Stimulated activated CD4-positive, alpha-beta T cell treated with anti-CD3 and anti-CD28 coated beads, TNF-alpha, amount 100 ng/mL, for 48 hours (primary cell): ENCODE data around the gene FAM124A.

Experiments used
- DNase-seq, 3 donors: peaks; one replicate each; pipeline ENCODE4 v3.0.0-alpha.2; 2020; ENCODE audit warnings: low read depth in 3 of 3

The FAM124A gene

DNA sequence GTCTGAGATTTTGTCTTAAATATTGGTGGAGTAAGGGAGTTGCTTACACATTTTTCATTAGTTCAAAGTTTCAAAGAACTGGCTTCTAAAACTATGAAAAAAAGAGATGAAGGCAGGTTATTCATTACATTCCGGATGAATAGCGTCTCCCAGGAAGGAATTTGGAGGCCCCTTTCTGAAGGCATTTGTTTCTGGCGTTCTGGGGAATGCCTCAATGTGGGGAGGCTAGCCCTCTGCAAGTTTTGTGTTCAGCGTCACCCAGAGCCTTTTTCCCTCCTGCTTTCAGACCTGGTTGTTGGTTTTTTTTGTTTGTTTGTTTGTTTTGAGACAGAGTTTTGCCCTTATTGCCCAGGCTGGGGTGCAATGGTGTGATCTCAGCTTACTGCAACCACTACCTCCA lies 21.0 kb downstream of the FAM124A start:
- no peak for DNase-seq

DNA sequence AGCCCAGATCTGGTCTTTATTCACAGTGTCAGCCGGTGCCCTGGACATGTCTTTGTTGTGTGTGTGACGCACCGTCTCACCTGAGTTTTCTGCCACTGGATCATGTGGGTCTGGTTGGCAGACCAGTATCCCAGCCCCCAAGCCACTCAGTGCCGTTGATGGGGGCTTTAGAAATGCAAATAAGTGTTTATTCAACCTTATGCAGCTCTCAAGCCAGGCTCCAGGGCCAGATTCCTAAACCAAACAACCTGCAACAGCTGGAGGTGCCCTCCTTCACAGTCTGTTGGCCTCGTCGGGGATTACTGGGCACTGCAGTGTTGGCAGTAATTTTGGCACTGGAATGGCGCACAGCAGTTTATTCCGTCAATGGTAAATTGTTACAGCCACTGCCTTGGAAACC lies 21.6 kb downstream of the FAM124A start:
- DNase-seq: no peak

DNA sequence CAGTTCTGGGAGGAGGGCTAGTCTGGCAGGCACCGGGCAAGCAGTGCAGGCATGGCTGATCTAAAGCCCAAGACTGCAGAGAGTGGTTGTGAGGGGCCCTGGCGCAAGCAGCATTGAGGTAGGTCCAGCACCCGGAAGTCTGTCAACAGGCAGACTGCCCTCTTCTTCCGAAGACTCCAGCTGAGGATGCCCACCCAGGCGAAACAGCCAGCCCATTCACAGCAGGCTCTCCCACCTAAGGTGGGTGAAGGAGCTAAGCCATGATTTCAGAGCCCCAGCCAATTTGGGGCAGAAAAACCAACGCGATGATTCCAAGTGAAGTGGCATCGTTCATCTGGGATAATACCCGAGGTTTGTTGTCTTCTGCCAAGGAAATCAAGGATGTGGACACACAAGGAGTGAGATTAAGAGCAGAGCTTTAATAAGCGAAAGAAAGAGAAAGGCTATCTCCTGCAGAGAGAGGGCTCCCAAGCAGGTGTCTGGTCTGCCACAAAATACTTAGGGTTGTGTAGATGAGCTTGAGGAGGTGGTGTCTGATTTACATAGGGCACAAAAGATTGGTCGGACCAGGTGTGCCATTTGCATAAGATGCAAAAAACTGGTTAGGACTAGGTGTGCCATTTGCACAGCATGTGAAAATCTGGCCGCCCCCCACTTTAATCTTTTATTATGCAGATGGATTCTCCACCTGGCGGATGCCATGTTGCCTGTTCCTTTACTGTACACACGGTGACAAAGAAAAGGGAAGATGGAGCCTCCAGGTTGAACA lies 22.6 kb downstream of the FAM124A start:
- DNase-seq: no peak

DNA sequence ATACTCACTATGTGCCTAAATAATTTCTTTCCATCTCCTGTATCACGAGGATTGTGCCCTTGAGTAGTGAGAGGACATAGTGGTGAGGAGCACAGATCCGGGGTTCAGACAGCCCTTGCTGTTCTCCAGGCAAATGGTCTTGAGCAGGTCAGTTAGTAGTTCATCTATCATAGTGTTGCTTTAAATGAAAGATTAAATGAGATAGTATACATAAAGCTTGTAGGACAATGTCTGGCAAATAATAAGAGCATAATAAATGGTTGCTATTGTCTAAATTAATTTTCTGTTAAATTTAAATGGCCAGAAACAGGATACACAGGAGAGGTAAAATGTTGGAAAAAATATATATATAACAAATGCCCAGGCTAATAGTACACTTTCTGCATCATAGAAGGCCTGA lies 23.4 kb downstream of the FAM124A start:
- DNase-seq: no peak

DNA sequence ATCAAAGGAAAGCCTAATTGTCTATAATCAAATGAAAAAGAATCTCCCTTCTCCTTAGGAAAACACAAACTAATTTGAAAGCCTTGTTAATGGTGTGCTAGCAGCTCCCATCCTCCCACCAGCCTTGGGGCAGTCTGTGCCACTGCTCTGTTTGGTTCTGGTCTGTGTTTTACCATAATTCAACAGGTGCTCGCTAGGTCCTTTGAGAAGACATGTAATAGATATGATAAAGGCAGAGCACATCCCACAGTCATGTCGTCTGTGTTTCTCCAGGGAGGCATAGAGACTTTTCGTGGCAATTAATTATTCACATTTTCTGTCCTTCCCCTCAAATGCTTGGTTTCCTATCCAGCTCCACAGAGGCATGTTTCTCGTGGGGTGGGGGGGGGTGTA lies 23.8 kb downstream of the FAM124A start:
- DNase-seq: no peak

DNA sequence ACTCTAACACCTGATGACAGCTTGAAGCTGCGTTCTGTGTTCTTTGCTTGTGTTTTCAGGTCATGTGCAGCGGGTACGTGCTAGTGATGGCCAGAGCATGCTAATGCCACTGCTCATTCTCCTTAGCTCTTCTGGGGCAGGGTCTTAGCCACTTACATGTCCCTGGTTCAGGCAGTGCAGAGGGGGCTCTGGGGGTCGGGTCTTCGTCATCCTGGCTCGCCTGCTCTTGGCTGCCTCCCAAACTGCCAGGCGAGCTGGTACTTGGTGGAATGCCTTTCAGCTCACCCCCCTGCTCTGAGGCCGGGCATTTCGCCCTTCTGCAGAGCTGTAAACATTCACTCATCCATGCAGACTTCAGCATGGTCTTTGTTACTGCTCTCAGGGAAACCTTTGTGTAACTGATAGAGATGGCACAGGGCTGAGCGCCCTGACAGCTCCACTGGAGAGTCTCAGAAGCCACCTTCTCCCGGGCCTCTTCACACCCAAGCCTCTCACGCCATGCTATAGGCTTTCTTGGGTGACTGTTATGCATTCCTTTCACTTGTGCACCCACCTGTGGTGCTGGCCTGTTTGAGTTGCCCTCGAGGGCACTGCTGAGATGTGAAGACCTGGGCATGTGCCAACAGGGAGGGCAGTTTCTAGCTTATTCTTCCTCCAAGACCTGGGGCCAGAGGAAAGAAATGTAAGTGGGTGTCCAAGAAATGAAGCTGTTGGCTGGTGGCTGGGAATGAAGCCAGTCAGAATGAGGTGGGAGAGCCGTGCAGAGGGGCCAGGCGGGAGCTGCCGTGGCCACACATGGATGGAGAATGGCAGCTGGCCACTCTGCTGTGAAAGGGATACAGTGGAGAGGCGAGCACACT lies 24.4 kb downstream of the FAM124A start:
- no peak for DNase-seq

DNA sequence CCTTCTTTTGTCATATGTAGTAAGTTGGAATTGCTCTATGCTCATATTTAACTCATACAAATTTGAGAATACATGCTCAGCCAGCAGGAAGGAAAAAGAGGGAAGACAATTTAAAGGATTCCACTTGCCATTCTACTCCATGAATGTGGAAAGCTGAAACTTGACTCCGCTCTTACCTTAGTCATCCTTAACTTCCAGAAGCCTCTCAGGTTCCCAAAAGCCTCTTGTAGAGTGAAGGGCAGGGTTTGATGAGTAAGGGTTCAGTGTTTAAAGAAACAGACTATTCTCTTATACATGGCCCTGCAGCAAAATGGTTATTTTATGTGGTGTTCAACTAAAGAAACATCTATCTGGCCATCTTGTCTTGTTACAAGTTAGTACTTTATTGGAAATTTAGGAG lies 27.1 kb downstream of the FAM124A start:
- DNase-seq: no peak

DNA sequence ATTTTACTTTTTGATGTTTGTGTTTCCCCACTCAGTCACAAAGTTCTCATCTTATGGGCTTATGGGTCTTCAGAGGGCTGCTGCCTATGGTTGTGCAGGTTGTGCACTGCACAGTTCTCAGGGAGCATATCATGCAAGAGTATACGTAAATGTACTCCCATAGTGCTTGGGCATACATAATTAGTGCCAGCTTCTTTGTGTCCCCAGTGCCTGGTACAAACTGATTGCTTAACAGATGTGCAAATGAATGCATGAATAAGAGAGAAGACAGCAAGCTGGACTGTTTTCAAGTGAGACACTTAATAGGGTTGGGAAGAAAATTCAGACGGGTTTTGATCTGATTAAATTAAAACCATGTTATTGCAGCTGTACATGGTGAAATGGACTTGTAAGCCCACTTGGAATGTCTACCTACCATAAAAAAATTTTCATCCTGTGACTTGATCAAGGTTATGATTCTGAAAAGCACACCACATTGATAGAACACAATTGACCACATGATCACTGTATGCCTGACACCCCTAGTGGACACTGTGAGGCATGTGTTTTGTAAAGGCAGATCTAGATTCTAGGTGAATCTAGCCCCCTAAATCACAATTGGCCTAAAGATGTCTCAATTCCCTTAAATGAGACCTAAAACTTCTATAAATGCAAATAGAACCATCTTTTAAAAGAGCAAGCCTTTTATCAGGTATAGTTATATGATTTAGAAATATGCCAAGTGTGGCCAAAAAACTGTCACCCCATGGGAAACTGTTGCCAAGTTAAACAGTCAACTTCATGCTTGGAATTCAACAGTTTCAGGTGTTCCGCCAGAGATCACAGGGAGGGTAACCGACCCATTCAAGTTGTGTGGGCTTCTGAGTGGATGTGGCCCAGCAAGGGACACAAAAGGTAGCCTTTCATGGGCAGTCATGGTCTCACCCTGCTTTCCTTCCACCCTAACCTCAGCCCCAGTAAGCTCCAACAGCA lies 27.9 kb downstream of the FAM124A start:
- no peak for DNase-seq

DNA sequence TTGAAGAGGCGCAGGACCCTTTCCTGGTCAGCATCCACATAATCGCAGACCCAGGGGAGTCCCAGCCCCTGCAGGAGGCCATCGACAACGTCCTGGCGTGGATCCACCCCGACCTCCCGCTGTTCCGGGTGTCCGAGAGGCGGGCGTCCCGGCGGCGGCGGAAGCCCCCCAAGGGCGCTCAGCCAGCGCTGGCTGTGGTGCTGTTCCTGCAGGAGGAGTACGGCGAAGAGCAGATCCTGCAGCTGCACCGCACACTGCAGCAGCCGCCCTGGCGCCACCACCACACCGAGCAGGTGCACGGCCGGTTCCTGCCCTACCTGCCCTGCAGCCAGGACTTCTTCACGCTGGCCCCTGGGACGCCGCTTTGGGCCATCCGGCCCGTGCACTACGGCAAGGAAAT lies 29.3 kb downstream of the FAM124A start:
- DNase-seq: no peak

DNA sequence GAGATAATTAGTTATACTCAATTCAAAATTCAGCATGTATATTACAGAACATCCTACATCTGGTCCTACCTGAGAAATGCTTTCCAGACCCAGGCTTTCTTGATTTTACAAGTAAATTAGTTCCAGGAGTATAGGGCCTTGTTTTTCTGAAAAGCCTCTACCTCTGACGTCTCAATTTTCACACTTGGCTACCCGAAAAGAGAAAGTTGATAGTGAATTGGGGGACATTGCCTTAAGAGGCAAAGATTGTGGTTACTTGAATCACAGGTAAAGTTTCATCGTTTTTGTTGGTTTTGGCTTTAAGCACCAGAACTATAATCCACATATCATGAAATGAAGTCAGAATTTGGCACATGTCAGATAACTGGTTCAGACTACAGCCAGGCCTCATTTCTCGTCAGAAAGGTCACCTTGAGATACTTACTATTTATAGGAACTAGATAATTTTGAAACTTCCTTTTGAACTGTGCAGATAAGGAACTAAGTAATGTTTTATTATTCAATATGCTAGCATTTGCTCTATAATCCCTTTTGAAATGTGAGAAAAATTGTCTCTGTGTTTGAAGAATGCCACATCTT lies 30.8 kb downstream of the FAM124A start:
- DNase-seq: no peak

DNA sequence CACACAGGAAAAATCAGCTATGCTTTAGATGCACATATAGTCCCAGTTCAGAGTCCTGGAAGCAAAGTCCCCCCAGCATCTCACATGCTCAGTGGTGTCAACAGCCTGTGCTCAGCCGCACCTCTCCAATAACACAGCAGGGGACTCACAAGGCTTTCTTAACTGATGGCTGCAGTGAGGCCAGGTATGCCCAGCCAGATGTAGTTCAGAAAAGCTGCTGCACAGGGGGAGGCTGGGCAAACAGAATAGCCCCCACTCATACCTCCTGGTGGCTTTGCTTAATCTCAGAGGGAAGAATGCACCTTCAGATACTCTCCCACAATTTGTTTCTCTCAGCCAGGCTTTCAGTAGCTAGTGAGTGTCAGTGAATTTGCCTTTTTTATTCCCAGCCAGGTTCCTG lies 33.4 kb downstream of the FAM124A start:
- DNase-seq: no peak

DNA sequence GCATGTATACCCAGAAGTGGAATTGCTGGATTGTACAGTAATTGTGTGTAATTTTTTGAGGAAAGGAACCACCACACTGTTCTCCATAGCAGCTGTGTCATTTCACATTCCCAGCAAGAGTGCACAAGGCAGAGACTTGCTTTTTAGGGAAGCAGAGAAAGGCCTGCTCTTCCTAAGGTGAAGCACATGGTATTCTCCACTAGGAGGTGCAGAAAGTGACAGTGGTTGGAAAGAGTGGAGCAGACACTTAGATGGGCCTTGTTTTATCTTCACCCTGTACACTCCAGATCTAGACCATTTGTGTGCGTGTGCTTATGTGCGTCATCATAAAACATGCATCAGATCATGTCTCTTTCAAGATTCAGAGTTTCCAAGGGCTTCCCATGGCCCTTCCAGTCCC lies 35.0 kb downstream of the FAM124A start:
- no peak for DNase-seq

DNA sequence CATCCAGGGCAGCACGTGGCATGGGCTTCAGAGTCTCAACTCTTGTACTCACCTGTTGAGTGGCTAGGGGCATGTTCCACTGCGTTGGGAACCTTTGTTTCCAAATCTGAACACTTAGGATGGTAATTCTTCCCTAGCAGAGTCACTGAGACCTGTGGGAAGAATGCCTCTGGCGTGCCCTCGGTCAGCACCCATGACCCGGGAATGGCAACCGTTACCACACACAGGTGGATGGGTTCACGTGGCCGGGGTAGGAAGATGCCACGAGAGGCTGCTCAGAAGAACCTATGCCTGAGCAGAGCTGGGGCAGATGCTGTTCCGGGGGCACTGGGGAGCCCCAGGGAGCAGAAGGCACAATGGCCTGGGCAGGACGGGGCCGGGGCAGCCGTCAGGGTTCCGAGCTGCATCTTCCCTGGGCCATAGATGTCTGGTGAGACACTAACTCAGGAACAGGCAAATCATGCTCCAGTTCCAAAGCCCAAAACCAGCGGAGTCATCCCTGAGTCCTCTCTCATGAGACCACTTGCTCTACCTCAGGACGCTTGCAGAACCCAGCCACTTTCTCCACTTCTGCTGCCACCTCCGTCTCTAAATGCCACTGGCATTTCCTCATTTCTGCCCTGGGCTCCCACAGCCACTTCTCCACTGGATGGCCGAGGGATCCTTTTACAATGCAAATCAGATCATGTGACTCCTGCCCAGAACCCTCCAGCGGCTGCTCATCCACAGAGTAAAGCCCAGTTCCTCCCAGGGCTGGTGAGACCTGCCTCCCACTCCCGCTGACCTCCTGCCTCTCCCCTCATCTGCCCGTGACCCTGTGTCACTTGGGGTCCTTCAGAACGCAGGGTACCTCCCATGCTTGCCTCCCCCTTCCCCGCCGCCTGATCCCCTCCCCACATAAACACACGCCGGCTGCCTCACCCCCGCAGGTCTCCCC lies 36.7 kb downstream of the FAM124A start:
- no peak for DNase-seq

DNA sequence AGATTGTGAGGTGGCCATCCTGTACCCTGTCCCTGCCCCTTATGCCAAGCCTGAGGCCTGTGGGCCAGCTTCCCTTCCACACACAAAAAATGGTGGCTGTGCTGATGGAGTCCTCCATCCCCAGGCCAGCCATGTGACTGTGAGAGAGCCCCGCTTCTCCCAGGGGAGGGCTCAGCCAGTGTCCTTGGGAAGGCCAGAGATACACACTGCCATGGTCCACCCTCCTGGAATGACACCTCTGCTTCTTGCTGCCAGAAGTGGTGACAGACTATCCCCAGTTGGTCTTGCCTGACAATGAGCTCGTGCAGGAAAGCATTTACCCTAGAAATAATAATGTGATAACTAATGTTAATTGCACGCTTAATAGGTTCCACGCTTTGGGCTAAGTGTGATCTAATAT lies 38.0 kb downstream of the FAM124A start:
- DNase-seq: no peak

DNA sequence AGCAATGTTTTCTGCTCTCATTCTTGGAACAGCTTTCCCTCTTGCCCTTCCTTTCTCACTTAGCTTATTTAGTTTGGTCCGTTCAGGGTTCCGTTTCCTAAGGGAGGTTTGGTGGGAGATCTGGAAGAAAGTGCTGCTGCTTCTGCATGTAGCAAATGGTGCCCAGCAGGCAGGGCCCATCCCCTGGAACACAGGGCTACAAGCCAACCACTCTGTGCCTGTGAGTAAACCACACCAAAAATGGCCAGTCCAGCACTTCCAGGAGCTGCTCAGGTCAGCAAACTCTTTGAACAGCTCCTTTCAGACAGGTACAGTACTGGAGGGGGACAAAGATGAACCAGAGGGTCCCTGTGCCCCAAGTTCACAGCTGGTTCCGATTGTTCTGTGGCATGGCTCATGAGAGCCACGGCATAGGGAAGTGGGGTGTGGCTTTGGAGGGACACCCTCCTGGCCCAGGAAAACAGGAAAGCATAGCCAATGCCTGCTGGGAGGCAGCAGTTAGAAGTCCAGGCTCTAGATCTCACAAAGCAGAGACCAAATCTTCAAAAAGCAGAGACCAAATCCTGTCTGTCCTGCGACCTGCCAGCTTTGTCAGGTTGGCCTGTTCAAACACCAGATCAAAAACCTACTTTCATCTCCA lies 39.5 kb downstream of the FAM124A start:
- no peak for DNase-seq

DNA sequence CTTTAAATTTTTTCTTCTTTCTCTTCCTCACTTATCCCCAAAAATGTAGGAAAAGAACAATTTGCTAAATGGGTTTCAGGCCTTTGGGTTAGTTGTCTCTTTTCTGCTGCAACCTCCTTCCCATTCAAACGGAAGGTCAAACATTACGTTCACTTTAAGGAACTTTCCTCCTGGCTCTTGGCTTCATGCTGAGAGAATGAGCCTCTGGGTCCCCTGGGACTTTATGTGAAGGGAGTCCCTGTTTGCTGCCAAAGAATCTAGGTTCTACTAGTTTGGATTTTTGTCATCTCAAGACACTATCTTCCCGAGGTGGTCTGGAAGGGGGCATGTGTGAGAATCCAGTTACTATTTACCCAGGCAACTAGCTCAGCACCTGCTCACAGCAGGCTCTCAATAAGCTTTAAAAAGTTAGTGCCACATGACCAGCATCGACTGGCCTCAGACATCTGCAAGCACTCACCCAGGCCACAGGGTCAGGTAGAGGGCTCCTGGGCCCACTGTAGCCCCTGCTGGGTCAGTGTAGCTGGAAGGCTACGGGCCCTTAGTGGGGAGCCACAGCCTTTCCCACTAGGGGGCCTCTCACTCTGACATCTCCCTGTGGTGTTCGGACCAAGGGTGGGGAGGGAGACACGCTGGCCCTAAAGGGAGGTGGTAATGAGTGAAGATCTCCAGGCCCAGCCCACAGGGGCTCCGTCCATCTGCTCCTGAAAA lies 40.5 kb downstream of the FAM124A start:
- DNase-seq: no peak

DNA sequence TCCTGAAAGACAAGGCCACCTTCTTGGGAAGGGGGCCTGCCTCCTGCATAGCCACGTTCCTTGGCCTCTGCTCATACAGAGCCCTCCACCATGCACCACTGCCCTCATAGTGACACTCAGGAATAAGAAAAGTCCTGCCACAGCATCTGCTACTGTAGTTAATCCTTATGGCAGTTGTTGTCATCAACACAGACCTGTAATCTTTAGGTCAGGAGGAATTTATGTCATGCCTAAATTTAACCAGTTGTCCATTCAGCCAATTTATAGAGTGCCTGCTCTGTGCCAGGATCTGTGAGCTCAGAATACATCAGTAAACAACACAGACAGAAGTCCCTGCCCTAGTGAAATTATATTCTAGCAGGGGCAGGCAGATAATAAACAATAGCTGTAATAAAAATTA lies 44.4 kb downstream of the FAM124A start:
- DNase-seq: no peak

DNA sequence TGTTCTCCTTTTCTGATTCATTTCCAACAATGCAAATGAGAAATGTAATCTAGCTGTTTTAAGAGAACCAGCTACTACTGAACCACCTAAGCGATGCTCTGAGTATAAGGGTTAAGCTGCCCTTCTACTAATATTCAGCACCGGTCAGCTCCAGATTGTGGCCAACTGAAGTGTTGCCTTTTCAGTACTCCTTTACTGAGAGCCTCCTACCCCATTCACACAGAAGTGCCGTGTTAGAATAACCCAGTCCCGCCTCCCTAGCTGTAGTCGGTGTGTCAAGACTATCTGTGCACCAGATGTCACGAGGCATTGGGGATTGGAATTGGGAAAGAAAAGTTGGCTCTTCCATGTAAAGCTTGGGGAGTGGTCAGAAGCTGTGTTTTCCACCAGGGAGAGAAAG lies 45.4 kb downstream of the FAM124A start:
- no peak for DNase-seq

DNA sequence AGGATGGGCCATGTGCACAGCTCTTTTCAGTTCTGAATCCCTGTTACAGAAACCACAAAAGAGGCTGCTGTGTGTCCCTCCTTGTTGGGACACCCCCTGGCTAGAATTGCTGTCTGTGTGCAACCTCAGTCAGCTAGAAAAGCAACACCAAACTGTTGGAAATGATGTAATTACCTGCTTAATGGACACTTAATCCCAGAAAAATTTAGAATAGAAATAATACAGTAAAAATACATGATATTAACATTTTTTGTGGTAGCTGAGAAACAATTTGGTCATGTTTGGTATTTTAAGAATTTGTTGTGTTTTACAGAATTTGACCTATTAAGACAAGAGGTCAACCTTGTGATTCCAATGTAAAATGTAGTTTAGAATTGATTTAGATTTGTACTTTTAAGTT lies 46.8 kb downstream of the FAM124A start:
- DNase-seq: no peak
